Measurements from ENCODE around the gene LRRC53. TPM values are rescaled to one million over a fixed set of nuclear protein-coding genes. Genes with fewer than 3 reads are reported as not detected.

LRRC53 gene
- total RNA-seq, 1 experiment from 2014 or later, result not detected

DNA sequence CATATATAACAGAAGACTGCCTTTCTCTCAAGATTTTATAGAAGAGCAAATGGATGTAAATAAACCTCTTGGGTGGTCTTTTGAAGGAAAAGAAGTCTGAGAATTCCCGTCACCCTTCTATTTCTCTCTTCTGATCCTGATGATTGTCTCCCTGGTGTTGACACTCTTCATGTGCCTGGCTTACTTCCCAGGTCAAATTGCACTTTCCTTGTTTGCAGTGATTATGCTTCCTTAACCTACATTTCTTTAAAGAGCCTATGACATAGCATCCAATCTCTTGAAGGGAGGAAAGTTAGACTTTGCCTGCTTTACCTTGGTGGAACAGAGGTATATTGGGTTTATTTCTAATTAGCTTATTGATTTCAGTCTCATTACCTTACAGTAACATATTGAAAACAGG, 80.1 kb downstream of the LRRC53 start:
- DNase-seq (ENCODE audit: low read depth), result no peak

DNA sequence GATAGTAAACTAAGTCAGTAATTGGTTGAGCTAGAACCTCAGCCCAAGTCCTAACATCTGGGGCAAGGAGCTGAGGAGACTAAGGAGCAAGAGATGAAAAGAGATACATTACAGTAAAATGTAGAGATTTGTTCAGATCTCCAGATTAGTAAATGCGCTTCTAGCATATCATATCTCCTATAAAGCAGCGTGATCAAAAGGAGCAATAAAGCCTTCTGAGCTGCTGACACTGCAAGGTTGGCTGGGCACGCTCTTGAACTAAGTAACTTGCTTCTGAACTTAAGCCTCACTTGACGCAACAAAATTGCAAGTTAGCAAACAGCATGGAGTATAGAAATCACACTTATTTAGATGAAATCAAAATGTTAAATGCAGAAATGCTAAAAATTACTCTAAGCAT, 80.9 kb downstream of the LRRC53 start:
- DNase-seq (ENCODE audit: low read depth), result no peak

DNA sequence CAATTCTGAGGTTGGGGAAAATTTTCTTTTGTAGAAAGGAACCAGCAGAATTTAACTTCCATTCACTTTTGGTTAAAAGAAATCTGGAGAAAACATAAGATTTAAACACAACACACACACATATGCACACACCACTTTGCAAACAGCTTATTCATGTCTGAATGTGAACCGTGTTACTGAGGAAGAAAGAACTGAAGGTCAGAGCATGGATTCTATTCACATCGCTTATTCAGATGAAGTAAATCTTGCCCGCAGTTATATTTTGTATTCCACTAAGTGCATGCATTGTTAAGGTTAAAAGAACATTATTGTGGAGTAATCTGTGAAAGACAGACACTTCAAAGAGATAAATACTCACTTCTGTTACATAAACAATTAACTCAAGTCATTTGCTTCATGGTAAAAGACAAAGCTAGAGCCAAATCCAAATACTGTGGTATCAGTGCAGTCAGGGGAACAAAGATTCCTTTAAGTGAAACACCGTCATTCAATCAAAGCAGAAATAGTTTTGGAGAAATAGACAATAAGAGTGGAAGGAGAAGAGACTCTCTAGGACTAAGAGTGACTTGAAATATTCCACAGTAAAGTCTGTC, 82.0 kb downstream of the LRRC53 start:
- DNase-seq (ENCODE audit: low read depth), result no peak

DNA sequence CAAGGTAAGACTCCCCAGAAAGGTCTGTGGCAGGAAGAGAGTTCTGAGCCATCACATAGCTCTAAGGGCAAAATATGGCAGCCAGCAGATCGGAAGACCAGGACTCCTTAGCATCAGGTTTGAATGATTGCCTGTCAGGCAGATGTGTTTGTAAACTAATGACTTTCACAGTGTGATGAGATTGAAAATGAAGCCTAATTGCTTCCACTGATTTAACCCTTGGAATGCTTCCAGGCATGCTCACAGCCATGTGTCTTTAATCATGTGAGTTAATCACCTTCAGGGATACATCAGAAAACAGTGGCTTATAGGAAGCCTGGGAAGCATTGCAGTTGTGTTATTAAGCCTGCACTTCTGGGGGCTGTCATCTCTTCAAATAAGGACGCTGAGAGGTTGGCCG, 82.8 kb downstream of the LRRC53 start:
- no peak for DNase-seq (ENCODE audit: low read depth)

DNA sequence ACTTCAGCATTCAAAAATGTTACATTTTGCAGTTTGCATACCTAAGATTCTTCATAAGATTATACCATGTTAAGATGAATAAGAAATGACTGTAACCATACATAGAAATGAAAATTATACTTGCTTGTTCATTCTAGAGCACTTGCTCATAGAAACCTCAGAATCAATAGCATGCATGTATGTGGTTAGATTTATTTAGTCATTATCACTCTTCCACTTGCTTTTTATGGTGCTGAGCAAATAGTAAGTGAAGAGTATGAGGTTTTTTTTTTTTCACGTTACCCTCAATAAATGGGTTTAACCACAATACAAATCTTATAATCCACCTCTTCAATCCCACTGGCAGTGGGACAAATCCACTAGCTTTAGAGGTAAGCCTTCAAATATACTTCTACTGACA, 84.7 kb downstream of the LRRC53 start:
- no peak for DNase-seq (ENCODE audit: low read depth)

DNA sequence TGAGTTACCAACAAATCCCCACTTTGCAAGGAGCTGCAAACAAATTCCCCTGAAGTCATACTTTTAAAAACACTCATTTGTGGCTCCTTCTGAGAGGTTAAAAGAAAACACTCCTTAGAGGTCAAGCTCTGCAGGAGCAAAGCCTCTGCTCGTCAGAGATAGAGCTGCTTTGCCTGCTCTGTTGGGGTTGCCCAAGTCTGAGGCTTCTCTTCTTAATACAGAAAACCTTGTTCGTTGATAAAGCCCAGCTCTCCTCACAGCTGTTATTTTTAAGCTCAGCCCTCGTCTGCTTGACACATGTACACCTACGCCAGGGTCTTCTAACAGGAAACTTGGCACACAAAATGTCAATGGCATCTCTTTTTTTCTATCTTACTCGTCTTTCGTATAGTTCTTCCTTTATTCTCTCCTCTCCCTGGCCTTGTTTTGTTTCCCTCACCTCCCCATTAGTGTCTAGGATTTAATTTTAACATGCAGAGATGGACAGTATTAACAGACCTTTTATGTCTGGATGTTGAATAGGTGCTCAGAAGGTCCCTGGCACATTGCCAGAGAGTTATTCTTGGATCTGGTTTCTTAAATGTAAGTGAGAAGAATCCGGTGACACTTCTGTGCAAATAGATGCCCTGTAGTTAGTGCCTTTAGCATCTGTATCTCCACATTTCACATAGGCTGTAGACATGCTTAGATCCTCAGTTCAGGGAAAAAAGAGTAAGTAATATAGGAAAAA, 86.0 kb downstream of the LRRC53 start:
- no peak for DNase-seq (ENCODE audit: low read depth)

DNA sequence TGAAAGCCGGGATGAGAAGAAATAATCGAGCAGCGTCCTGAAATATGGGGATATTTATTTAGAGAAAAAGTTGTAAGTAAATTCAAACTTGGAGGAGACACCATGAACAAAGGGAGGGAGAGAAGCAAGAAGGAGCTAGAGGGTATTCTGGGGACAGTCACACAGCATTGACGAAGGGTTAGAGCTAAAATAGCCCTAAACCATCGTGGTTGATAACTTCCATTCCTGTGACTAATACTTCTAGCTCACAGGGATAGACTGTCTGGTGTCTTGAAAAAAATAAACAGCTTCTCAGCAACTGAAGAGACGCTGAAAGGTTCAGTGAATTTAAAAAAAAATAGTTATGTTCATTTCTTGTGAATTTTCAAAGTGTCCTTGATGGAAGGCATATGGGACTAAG, 86.7 kb downstream of the LRRC53 start:
- no peak for DNase-seq (ENCODE audit: low read depth)

DNA sequence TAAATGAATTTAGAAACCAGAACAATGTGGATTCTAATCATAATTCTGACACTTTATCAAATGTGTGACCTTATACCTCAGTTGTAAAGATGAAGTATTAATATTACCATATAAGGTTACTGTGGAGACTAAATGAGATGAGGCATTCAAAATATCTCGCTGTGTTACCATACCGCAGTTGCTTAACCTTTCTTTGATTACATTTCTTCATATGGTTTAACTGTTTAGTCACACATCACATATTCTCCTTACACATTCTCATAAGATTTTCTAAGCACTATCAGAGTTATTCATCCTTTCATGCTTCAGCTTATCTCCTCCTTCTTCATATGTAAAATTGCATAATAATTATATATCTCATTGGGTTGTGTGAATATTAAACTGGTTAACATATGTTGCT, 88.9 kb downstream of the LRRC53 start:
- DNase-seq (ENCODE audit: low read depth), result no peak

DNA sequence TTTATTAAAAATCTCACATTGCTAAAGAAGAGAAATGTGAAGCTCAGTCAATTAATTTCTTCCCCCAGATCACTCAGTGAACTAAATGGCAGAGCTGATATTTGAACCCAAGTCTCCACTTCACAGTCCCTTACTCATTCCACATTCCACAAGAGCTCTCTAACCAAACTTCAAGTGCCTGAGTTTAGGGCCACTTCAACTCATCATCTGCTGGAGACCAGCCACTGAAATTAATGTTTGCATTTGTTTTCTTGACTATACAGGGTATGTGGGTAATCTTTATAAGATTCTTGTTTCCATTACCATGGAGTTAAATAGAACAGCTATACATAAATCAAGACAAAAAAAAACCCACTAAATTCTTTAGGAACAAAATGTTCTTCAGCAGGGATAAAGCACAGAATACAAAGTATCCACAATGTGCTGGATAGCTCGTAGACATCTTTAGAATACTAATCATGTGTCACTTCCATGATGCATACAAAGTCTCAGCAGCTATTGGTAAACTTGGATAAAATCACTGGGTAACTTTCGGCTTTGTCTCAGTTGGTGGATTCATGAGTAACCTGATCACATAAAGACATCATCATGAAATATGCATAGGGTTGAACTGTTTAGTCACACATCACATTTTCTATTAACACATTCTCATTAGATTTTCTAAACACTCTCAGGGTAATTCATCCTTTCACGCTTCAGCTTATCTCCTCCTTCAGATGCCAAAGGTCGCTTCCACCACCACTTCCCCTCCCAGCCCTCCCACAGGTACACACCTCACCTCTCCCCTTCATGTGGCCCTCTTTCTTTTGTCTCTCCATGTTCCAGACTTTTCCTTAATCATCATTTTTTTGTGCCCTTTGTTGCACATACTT, 89.8 kb downstream of the LRRC53 start:
- no peak for DNase-seq (ENCODE audit: low read depth)

DNA sequence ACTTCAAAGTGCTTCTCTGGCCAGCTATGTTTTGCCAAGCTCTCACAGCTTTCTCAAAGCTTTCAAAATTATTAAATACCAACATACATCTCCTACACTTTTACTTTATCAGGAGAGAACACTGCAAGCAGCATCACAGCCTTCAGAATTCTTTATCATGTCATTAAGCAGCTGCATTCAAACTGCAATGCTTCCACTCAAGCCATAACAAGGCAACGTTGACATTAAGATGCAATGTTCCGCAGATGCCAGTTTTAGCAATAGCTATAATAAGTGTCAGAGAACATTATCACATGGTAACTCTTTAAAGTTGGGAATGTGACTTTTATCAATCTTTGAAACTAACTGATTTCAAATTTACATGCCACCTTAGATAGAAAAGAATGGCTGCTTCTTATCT, 91.9 kb downstream of the LRRC53 start:
- no peak for DNase-seq (ENCODE audit: low read depth)

Other genes with a start within 250 kb of the LRRC53 start
- 0.06 TPM in 1 of 2 replicates, not detected in the other for gene ERICH3, start 161.2 kb upstream of the LRRC53 start, total RNA-seq (2014; rRNA removed; shearing (Covaris generic))
- 44.3 and 52.8 TPM in 2 replicates for gene CRYZ, start 220.4 kb upstream of the LRRC53 start, total RNA-seq (2014; rRNA removed; shearing (Covaris generic))
- gene TYW3, start 220.5 kb upstream of the LRRC53 start, total RNA-seq (2014; rRNA removed; shearing (Covaris generic)), result 22.1 and 33.0 TPM in 2 replicates